HG02840 (cell line): ENCODE data around the gene SHOC2.

Experiments used
- ATAC-seq: cut with Tn5 transposase; IDR thresholded peaks from one replicate; pipeline ENCODE4 v1.9.1; 2021; ENCODE audit warnings: mild to moderate bottlenecking, moderate library complexity, moderate number of reproducible peaks; ENCODE audit not compliant: unreplicated experiment, low FRiP score

The SHOC2 gene

GRCh38 chr10:111034598-111035310 is 115.3 kb downstream of the SHOC2 start:
- ATAC-seq, result no peak

DNA sequence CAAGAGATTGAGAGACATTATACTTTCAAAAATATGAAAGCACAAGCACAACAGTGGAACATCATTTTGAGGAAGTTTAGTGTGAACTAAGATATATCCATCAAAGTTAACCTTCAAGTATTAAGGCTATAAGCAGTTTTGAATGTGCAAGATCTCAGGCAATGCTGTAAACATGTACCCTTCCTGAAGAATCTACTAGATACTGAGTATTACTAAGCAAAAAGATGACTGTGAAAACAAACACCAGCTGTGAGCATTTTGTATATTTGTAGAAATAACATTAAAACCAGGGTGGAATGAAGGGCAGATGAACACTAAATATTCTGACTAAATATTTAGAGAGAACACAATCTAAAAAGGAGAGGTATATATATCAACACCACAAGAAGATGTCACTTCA is 116.1 kb downstream of the SHOC2 start:
- no peak for ATAC-seq

- no peak for ATAC-seq
These were observed 118.5 kb downstream of the SHOC2 start for GRCh38 chr10:111037858-111038257.

GRCh38 chr10:111039522-111039921 is 120.1 kb downstream of the SHOC2 start:
- no peak for ATAC-seq

- ATAC-seq, result no peak
These were observed 137.6 kb downstream of the SHOC2 start for GRCh38 chr10:111057006-111057405.
